Esophagus muscularis mucosa (tissue), 4 donors: ENCODE results near the gene EFHC1. TPM values are rescaled to one million over a fixed set of nuclear protein-coding genes. Genes with fewer than 3 reads are reported as not detected.
"Not testable (repeated sequence)": the region's sequence is repeated elsewhere in the genome, so short reads cannot be mapped to it uniquely, and the experiment has no call there.

Experiments
- DNase-seq: peaks from one replicate; pipeline ENCODE4 v3.0.0-alpha.2; 2017; ENCODE audit errors: extremely low spot score
- H3K27ac ChIP-seq, 4 donors: fragments of 200-600 bp; sonication (generic); replicated peaks in 1 of 4; 1 replicate in 3 of 4; 2 replicates in 1 of 4; pipeline ENCODE4 v1.5.1; 2016 to 2019; ENCODE audit warnings: mild to moderate bottlenecking in 1 of 4
- H3K27me3 ChIP-seq, 4 donors: fragments of 200-600 bp; sonication (generic); one replicate each; pipeline versions ENCODE4 v1.5.1 to v1.6.0; 2016 to 2019
- H3K36me3 ChIP-seq, 4 donors: fragments of 200-600 bp; sonication (generic); one replicate each; pipeline ENCODE4 v1.5.1; 2016 to 2019
- H3K4me1 ChIP-seq, 4 donors: fragments of 200-600 bp; sonication (generic); one replicate each; pipeline ENCODE4 v1.5.1; 2016 to 2019
- H3K4me3 ChIP-seq, 4 donors: fragments of 200-600 bp; sonication (generic); 1 replicate in 2 of 4; 2 replicates in 2 of 4; pipeline ENCODE4 v1.5.1; 2016 to 2019; ENCODE audit warnings: mild to moderate bottlenecking in 4 of 4, moderate library complexity in 1 of 4
- H3K9me3 ChIP-seq, 4 donors: fragments of 200-600 bp; sonication (generic); 1 replicate in 3 of 4; 2 replicates in 1 of 4; pipeline ENCODE4 v1.5.1; 2016 to 2019
- CTCF ChIP-seq, 3 experiments: fragments of 200-600 bp in 2 of 3; fragments of 450-650 bp in 1 of 3; sonication (generic) in 2 of 3; IDR thresholded peaks; one replicate each; pipeline ENCODE4 v1.5.1; 2017 to 2019; ENCODE audit warnings: antibody characterized with exemption in 3 of 3, mild to moderate bottlenecking in 2 of 3, moderate library complexity in 1 of 3
- EP300 ChIP-seq: sonication (generic); formaldehyde crosslinking; IDR thresholded peaks from one replicate; pipeline ENCODE4 v1.6.1; 2017; ENCODE audit warnings: antibody characterized with exemption
- POLR2A ChIP-seq: fragments of 450-650 bp; IDR thresholded peaks from one replicate; pipeline ENCODE4 v1.6.1; 2017; ENCODE audit warnings: antibody characterized with exemption, moderate library complexity, mild to moderate bottlenecking, low read depth
- POLR2AphosphoS5 ChIP-seq, 2 donors: sonication (generic); formaldehyde crosslinking; IDR thresholded peaks; one replicate each; pipeline ENCODE4 v1.6.1; 2017; ENCODE audit warnings: antibody characterized with exemption in 2 of 2
- WGBS: methylation state at CpG from one replicate; pipeline ENCODE4 v1.1.5; 2018; 5-methylcytosine and 5-hydroxymethylcytosine counted together
- intact Hi-C: fragments of 100-400 bp; cut with DNase I; formaldehyde crosslinking; loops from one replicate; pipeline ENCODE4 v1.15.1; 2023
- total RNA-seq, 4 donors: library from RNA; depleted of rRNA; stranded (reverse); fragments of >200 nt; gene quantifications; one replicate each; pipeline versions ENCODE4 v1.1.0 to v1.2.1, GENCODE V29; 2016

EFHC1 gene
- total RNA-seq, 4 donors from 2014 or later: 7.5 to 21.2 (median 10.2) TPM

- 81% methylated on average over 2 of the region's 2 CpGs for WGBS
- Histone ChIP-seq H3K4me3 (no peak overlapping the region), H3K27me3 (peaks cover 0 to 4% (median 0%) of the 10 kb centered on the region in 4 donors), H3K27ac (peak overlapping the region in 1 of 4 donors; percentile 3), H3K36me3 (peaks cover 0 to 8% (median 3%) of the 10 kb centered on the region in 4 donors), H3K9me3 (no peaks in the 10 kb centered on the region), H3K4me1 (peaks cover 7 to 17% (median 12%) of the 10 kb centered on the region in 4 donors)
- intact Hi-C loops: loop anchor here (5.0 kb wide), 1 partner anchor 73 kb away; no protein-coding TSS in a partner anchor
- TF ChIP-seq POLR2AphosphoS5 (IDR thresholded peaks at IDR 0.05): no peak
- no peak for DNase-seq
Observed at GRCh38 chr6:52424513-52424912, 4.4 kb downstream of the EFHC1 start.

- intact Hi-C loops: no loop called here
- peaks cover 0 to 12% (median 3%) of the 10 kb centered on the region in 4 donors for H3K36me3 ChIP-seq
- TF ChIP-seq POLR2AphosphoS5 (IDR thresholded peaks at IDR 0.05): no peak
- no peak for TF ChIP-seq EP300
- TF ChIP-seq POLR2A: no peak
- no peak for TF ChIP-seq CTCF (IDR thresholded peaks at IDR 0.05)
- H3K4me1 ChIP-seq: peaks cover 0 to under 1% (median 0%) of the 10 kb centered on the region in 4 donors
- no peak overlapping the region for H3K4me3 ChIP-seq
- H3K9me3 ChIP-seq: no peaks in the 10 kb centered on the region
- no peak for DNase-seq
- H3K27ac ChIP-seq: no peak overlapping the region
- H3K27me3 ChIP-seq: no peaks in the 10 kb centered on the region
Observed at GRCh38 chr6:52426667-52427066, 6.5 kb downstream of the EFHC1 start.

- intact Hi-C loops: not testable (repeated sequence)
Observed at GRCh38 chr6:52433294-52433693, 13.2 kb downstream of the EFHC1 start.

GRCh38 chr6:52435345-52435744, 15.2 kb downstream of the EFHC1 start:
- H3K27ac ChIP-seq: no peak overlapping the region
- 68% methylated on average over 1 of the region's 1 CpG for WGBS
- H3K4me1 ChIP-seq: no peaks in the 10 kb centered on the region
- no peaks in the 10 kb centered on the region for H3K27me3 ChIP-seq
- TF ChIP-seq EP300: no peak
- TF ChIP-seq POLR2A: no peak
- no peak for TF ChIP-seq CTCF (IDR thresholded peaks at IDR 0.05)
- no peak for TF ChIP-seq POLR2AphosphoS5 (IDR thresholded peaks at IDR 0.05)
- H3K9me3 ChIP-seq: no peaks in the 10 kb centered on the region
- intact Hi-C loops: no loop called here
- no peak for DNase-seq
- peaks cover 0 to 20% (median 8%) of the 10 kb centered on the region in 4 donors for H3K36me3 ChIP-seq
- no peak overlapping the region for H3K4me3 ChIP-seq

More at GRCh38 chr6:52433294-52433693, 13.2 kb downstream of the EFHC1 start:
- H3K4me3 ChIP-seq, H3K36me3 ChIP-seq, DNase-seq, H3K9me3 ChIP-seq, H3K27ac ChIP-seq, H3K4me1 ChIP-seq, H3K27me3 ChIP-seq: not testable (repeated sequence)
- WGBS: 90% methylated on average over 4 of the region's 4 CpGs

- H3K9me3 ChIP-seq: no peaks in the 10 kb centered on the region
- intact Hi-C loops: no loop called here
- WGBS: 90% methylated on average over 2 of the region's 2 CpGs
- no peak overlapping the region for H3K4me3 ChIP-seq
- TF ChIP-seq EP300 (no peak), POLR2A (no peak), CTCF (IDR thresholded peaks at IDR 0.05) (no peak), POLR2AphosphoS5 (IDR thresholded peaks at IDR 0.05) (no peak)
- H3K4me1 ChIP-seq: no peaks in the 10 kb centered on the region
- H3K27me3 ChIP-seq: no peaks in the 10 kb centered on the region
- H3K27ac ChIP-seq: no peak overlapping the region
- DNase-seq: no peak
- peaks cover 0 to 25% (median 8%) of the 10 kb centered on the region in 4 donors for H3K36me3 ChIP-seq
Observed at GRCh38 chr6:52438926-52439325, 18.8 kb downstream of the EFHC1 start.

- WGBS: 100% methylated on average over 2 of the region's 2 CpGs
- DNase-seq: no peak
- Histone ChIP-seq H3K27me3 (no peaks in the 10 kb centered on the region), H3K4me1 (no peaks in the 10 kb centered on the region), H3K9me3 (peaks cover 0 to 7% (median 0%) of the 10 kb centered on the region in 4 donors), H3K4me3 (no peak overlapping the region), H3K36me3 (peaks cover 0 to 9% (median 4%) of the 10 kb centered on the region in 4 donors), H3K27ac (no peak overlapping the region)
- intact Hi-C loops: no loop called here
- no peak for TF ChIP-seq POLR2A
- no peak for TF ChIP-seq POLR2AphosphoS5 (IDR thresholded peaks at IDR 0.05)
- no peak for TF ChIP-seq EP300
Observed at GRCh38 chr6:52454556-52454955, 34.4 kb downstream of the EFHC1 start.
